Psoas muscle (tissue), 8 donors: ENCODE results near the gene C11orf65. TPM values are rescaled to one million over a fixed set of nuclear protein-coding genes. Genes with fewer than 3 reads are reported as not detected.

Source experiments
- ATAC-seq, 4 donors: fragments of 200-7000 bp; cut with Tn5 transposase; one replicate each; pipeline ENCODE4 v1.9.1; 2020; ENCODE audit warnings: moderate library complexity in 3 of 4, mild to moderate bottlenecking in 2 of 4
- DNase-seq, 2 donors: peaks; one replicate each; pipeline ENCODE4 v3.0.0-alpha.2; 2020
- H3K27ac ChIP-seq: fragments of 200-600 bp; one replicate; pipeline ENCODE4 v1.8.0; 2022
- H3K27me3 ChIP-seq, 3 donors: fragments of 200-600 bp in 1 of 3; one replicate each; pipeline versions ENCODE4 v1.6.1 to v1.8.0; 2013 to 2022; ENCODE audit warnings: low read length in 2 of 3, mild to moderate bottlenecking in 2 of 3, moderate library complexity in 1 of 3; ENCODE audit not compliant: insufficient read depth in 3 of 3
- H3K36me3 ChIP-seq, 2 donors: fragments of 200-600 bp in 1 of 2; one replicate each; pipeline versions ENCODE4 v1.6.1 to v1.8.0; 2013 to 2022; ENCODE audit warnings: low read depth in 1 of 2, mild to moderate bottlenecking in 1 of 2, moderate library complexity in 1 of 2; ENCODE audit not compliant: insufficient read depth in 1 of 2
- H3K4me1 ChIP-seq: fragments of 200-600 bp; one replicate; pipeline ENCODE4 v1.8.0; 2022
- H3K4me3 ChIP-seq: fragments of 200-600 bp; one replicate; pipeline ENCODE4 v1.8.0; 2022; ENCODE audit warnings: mild to moderate bottlenecking
- H3K9me3 ChIP-seq: fragments of 200-600 bp; one replicate; pipeline ENCODE4 v1.8.0; 2022
- CTCF ChIP-seq: fragments of 200-600 bp; IDR thresholded peaks from one replicate; pipeline ENCODE4 v1.8.0; 2022; ENCODE audit warnings: antibody characterized with exemption
- WGBS, 3 donors: extraction: QIAGEN DNeasy Blood & Tissue Kit; methylation state at CpG; one replicate each; pipeline versions ENCODE4 v1.1.6 to v1.1.7; 2013; 5-methylcytosine and 5-hydroxymethylcytosine counted together
- intact Hi-C, 2 donors: fragments of 100-400 bp; cut with DNase I; formaldehyde crosslinking; loops; one replicate each; pipeline versions ENCODE4 v1.11.0 to v1.14.2; 2022
- polyA plus RNA-seq, 3 donors: library from polyadenylated mRNA; stranded (reverse); fragments of 200-250 nt; gene quantifications; one replicate each; pipeline ENCODE4 v1.2.3, GENCODE V29; 2013
- total RNA-seq, 4 donors: library from RNA; stranded (reverse); fragmentation: NEBNext Ultra II Directional in 2 of 4; extraction: Animal tissue kit (Norgen Biotek cat#: 25700) in 2 of 4; gene quantifications; one replicate each; pipeline versions ENCODE4 v1.2.1 to v1.2.4, GENCODE V29; 2021 to 2023
- donor health status: healthy with polysubstance abuse.
- donor health status: DM: no; HTN: no; CAD: no; lungs with moderate emphysema.
- donor health status: Bipolar disorder and iron deficiency.
- donor health status: healthy.
- donor health status: DM: yes; HTN: yes; CAD: no.
- donor health status: DM: no; HTN: no; CAD: no.
- donor health status: DM: no; HTN: no; CAD: no.
- donor health status: DM: yes; HTN: yes; CAD: no.

C11orf65 gene
- total and polyA plus RNA-seq, 7 donors: 0.16 to 0.64 (median 0.23) TPM

DNA sequence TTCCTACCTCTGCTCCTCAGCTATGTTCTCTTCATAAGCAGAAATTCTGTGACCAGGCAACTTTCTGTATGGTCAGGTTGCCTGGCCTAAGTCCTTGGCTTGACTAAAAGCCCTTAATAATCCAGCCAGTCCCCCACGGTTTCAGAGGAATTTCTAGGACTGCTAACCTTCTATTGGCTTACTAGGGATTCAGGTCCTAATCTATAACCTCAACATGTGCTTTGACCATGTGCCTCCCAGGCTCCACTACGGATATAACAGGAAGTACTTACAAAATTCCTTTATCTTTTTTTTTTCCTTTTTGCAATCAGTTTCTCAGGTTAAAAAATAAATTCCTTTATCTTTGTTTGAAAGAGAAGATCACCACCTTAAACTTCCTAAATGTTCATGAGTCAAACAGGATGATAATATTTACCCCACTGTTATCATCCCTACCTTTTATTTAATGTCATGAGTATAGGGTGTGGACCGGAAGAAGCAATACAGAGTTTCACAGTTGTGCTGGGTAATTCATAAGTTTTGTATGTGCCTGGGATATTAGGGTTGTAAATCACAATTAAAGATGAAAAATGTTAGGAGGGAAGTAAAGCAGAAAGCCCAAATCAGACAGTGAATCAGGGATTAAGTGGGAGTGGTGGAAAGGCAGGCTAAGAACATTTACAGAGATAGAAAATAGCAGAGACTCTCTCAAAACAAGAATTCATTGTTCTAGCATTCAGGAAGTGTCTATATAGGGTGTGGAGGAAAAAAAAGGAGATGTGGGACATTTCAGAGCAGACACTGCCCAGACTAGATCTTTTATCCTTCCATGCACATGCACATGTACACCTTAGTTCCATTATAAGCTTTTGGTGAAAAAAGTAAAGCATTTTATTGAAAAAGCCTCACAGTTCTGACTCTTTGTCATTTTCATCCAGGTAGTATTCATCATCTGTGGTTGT lies 41.6 kb upstream of the C11orf65 start:
- no peak overlapping the region for H3K4me3 ChIP-seq
- intact Hi-C loops: no loop called here
- ATAC-seq: no peak
- no peaks in the 10 kb centered on the region for H3K27me3 ChIP-seq
- H3K9me3 ChIP-seq: no peaks in the 10 kb centered on the region
- DNase-seq: no peak
- no peaks in the 10 kb centered on the region for H3K36me3 ChIP-seq
- no peak for TF ChIP-seq CTCF
- no peaks in the 10 kb centered on the region for H3K4me1 ChIP-seq
- WGBS, 3 donors: 49 to 60% (median 59%) methylated on average over 3 of the region's 3 CpGs
- no peak overlapping the region for H3K27ac ChIP-seq

GRCh38 chr11:108501396-108501795 lies 34.1 kb upstream of the C11orf65 start:
- intact Hi-C loops: no loop called here
- no peak for TF ChIP-seq CTCF
- WGBS, 3 donors: 45 to 54% (median 49%) methylated on average over 5 of the region's 5 CpGs
- ATAC-seq (no peak), DNase-seq (no peak)
- H3K27me3 ChIP-seq: no peaks in the 10 kb centered on the region
- H3K36me3 ChIP-seq: no peaks in the 10 kb centered on the region
- H3K4me1 ChIP-seq: peaks cover 8% of the 10 kb centered on the region
- H3K9me3 ChIP-seq: no peaks in the 10 kb centered on the region
- H3K4me3 ChIP-seq: no peak overlapping the region
- no peak overlapping the region for H3K27ac ChIP-seq

DNA sequence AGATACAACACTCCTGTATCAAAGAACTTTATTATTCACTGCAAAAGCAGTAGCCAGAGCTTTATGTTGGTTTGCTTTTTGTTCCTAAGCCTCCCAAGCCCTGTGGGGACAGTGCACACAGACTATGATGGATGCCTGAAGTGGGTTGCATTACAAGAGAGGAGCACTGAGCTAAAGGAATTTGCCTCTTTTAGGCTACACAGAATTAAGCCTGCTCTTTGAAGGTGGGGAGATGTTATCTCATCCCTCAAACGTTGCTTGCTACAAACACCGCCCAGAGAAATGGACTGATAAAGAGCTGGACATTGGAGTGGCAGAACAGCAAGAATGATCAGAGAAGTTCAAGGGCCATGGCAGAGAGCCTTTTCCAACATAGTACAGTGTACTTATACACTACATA lies 33.4 kb upstream of the C11orf65 start:
- ATAC-seq (no peak), DNase-seq (no peak)
- intact Hi-C loops: no loop called here

DNA sequence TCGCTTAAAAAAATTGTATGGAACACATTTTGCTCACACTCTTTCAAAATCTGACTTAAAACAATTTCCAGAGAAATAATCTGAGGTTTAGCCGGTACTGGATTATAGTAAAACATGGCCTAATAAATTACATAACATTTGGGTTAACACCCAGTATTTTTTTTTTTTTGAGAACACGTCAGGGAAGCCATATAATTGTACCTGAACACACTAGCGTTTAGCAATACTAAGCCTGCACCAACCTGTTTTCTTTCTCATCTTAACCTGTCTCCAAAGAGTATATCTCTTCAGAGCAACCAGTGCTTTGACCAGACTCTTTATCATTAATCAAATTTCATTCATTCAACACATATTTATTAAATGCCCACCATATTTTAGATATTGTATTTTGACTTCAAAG lies 32.8 kb upstream of the C11orf65 start:
- no peak for TF ChIP-seq CTCF
- H3K27ac ChIP-seq: no peak overlapping the region
- no peaks in the 10 kb centered on the region for H3K36me3 ChIP-seq
- no peaks in the 10 kb centered on the region for H3K27me3 ChIP-seq
- intact Hi-C loops: no loop called here
- WGBS, 3 donors: 88 to 94% (median 89%) methylated on average over 4 of the region's 4 CpGs
- H3K4me3 ChIP-seq: no peak overlapping the region
- no peak for ATAC-seq
- H3K4me1 ChIP-seq: peaks cover 11% of the 10 kb centered on the region
- no peak for DNase-seq
- no peaks in the 10 kb centered on the region for H3K9me3 ChIP-seq

More for the DNA sequence above, 33.4 kb upstream of the C11orf65 start:
- WGBS, 3 donors: 65 to 69% (median 66%) methylated on average over 2 of the region's 2 CpGs
- H3K27ac ChIP-seq: no peak overlapping the region
- H3K27me3 ChIP-seq: no peaks in the 10 kb centered on the region
- H3K36me3 ChIP-seq: no peaks in the 10 kb centered on the region
- H3K4me1 ChIP-seq: peaks cover 11% of the 10 kb centered on the region
- no peaks in the 10 kb centered on the region for H3K9me3 ChIP-seq
- TF ChIP-seq CTCF: no peak
- no peak overlapping the region for H3K4me3 ChIP-seq
